NT2/D1 (cell line): ENCODE measurements around the gene RDH5.

Experiments
- YY1 ChIP-seq: IDR thresholded peaks from 2 replicates; pipeline ENCODE4 v1.6.1; 2011; ENCODE audit not compliant: insufficient read length, insufficient read depth
- ZNF274 ChIP-seq: IDR thresholded peaks from 2 replicates; pipeline ENCODE4 v1.6.1; 2011; ENCODE audit warnings: mild to moderate bottlenecking, low read depth, low read length

GRCh38 chr12:55703901-55704761 lies 16.1 kb upstream of the RDH5 start:
- no peak for TF ChIP-seq YY1
- TF ChIP-seq ZNF274, result no peak
